GM12878 (cell line): Measurements from ENCODE around the gene AEBP1.

Source experiments
- CBFB ChIP-seq: IDR thresholded peaks from 2 replicates; pipeline ENCODE4 v1.6.1; 2016; ENCODE audit warnings: antibody characterized with exemption, low read depth
- RFX5 ChIP-seq: IDR thresholded peaks from 2 replicates; pipeline ENCODE4 v1.6.1; 2011; ENCODE audit warnings: low read depth, low read length, improper control_type of control experiment
- TF ChIP-seq, protein P1 (sequence below), 3 experiments: IDR thresholded peaks in 2 of 3; conservative IDR thresholded peaks in 1 of 3; 2 replicates each; pipeline ENCODE4 v1.5.1; 2011; ENCODE audit warnings: low read depth in 3 of 3, low read length in 3 of 3, mild to moderate bottlenecking in 3 of 3, control low read depth in 2 of 3, moderate library complexity in 2 of 3, inconsistent platforms in 1 of 3, mixed read lengths in 1 of 3; ENCODE audit not compliant: control insufficient read depth in 2 of 3, insufficient read depth in 1 of 3; ENCODE audit errors: extremely low read depth in 1 of 3

- TF ChIP-seq CBFB, result no peak
- TF ChIP-seq RFX5, result no peak
- TF ChIP-seq, protein P1, sequence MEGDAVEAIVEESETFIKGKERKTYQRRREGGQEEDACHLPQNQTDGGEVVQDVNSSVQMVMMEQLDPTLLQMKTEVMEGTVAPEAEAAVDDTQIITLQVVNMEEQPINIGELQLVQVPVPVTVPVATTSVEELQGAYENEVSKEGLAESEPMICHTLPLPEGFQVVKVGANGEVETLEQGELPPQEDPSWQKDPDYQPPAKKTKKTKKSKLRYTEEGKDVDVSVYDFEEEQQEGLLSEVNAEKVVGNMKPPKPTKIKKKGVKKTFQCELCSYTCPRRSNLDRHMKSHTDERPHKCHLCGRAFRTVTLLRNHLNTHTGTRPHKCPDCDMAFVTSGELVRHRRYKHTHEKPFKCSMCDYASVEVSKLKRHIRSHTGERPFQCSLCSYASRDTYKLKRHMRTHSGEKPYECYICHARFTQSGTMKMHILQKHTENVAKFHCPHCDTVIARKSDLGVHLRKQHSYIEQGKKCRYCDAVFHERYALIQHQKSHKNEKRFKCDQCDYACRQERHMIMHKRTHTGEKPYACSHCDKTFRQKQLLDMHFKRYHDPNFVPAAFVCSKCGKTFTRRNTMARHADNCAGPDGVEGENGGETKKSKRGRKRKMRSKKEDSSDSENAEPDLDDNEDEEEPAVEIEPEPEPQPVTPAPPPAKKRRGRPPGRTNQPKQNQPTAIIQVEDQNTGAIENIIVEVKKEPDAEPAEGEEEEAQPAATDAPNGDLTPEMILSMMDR (IDR thresholded peaks at IDR 0.05 in 2 of 3, conservative IDR thresholded peaks at IDR 0.05 in 1 of 3; ENCODE audit: control insufficient read depth in 2 of 3, extremely low read depth in 1 of 3, insufficient read depth in 1 of 3, low read depth in 3 of 3, low read length in 3 of 3), result no peak
Observed at GRCh38 chr7:44114586-44115310, 10.6 kb downstream of the AEBP1 start.
